Natural killer cell (primary cell): ENCODE data around the gene PCLO. TPM values are rescaled to one million over a fixed set of nuclear protein-coding genes. Genes with fewer than 3 reads are reported as not detected.

Experiments
- ATAC-seq, 3 donors: fragments of 150-1000 bp in 2 of 3; fragments of 200-7000 bp in 1 of 3; cut with Tn5 transposase; 1 replicate in 1 of 3; 2 replicates in 2 of 3; pipeline ENCODE4 v1.10.0; 2021; ENCODE audit warnings: mild to moderate bottlenecking in 2 of 3, moderate library complexity in 2 of 3
- DNase-seq, 2 donors: peaks; one replicate each; pipeline versions ENCODE4 v3.0.0 to v3.0.0-alpha.2; 2013 to 2021; ENCODE audit warnings: mixed read lengths in 1 of 2
- H3K27ac ChIP-seq: one replicate; pipeline ENCODE4 v1.5.1; 2013; ENCODE audit warnings: mild to moderate bottlenecking, low read length
- H3K27me3 ChIP-seq: one replicate; pipeline ENCODE4 v1.6.1; 2013; ENCODE audit warnings: low read length; ENCODE audit not compliant: control insufficient read depth, insufficient read depth
- H3K36me3 ChIP-seq: one replicate; pipeline ENCODE4 v1.6.1; 2013; ENCODE audit warnings: low read length; ENCODE audit not compliant: control insufficient read depth, insufficient read depth
- H3K4me1 ChIP-seq: one replicate; pipeline ENCODE4 v1.6.1; 2013; ENCODE audit warnings: low read length; ENCODE audit not compliant: control insufficient read depth, insufficient read depth
- H3K4me3 ChIP-seq: one replicate; pipeline ENCODE4 v1.5.1; 2013; ENCODE audit warnings: low read length
- H3K9me3 ChIP-seq: one replicate; pipeline ENCODE4 v1.6.1; 2013; ENCODE audit warnings: low read length; ENCODE audit not compliant: control insufficient read depth, insufficient read depth
- H3K27ac Mint-ChIP-seq, 2 donors: one replicate each; pipeline ENCODE4 v1.8.0; 2022; ENCODE audit warnings: mild to moderate bottlenecking in 2 of 2, mixed read lengths in 2 of 2, moderate library complexity in 1 of 2
- H3K27me3 Mint-ChIP-seq, 2 donors: one replicate each; pipeline ENCODE4 v1.8.0; 2022; ENCODE audit warnings: low read depth in 2 of 2, mixed read lengths in 2 of 2
- H3K36me3 Mint-ChIP-seq: one replicate; pipeline ENCODE4 v1.8.0; 2022; ENCODE audit warnings: mixed read lengths
- H3K4me1 Mint-ChIP-seq, 2 donors: one replicate each; pipeline ENCODE4 v1.8.0; 2022; ENCODE audit warnings: mixed read lengths in 2 of 2
- H3K4me3 Mint-ChIP-seq: one replicate; pipeline ENCODE4 v1.8.0; 2022; ENCODE audit warnings: mild to moderate bottlenecking, moderate library complexity, mixed read lengths
- H3K9me3 Mint-ChIP-seq, 2 donors: one replicate each; pipeline ENCODE4 v1.8.0; 2022; ENCODE audit warnings: mixed read lengths in 2 of 2
- WGBS: methylation state at CpG from one replicate; pipeline ENCODE4 v1.1.7; 2013; ENCODE audit warnings: missing lambda C conversion rate; ENCODE audit not compliant: insufficient coverage; 5-methylcytosine and 5-hydroxymethylcytosine counted together
- intact Hi-C: fragments of 100-400 bp; cut with micrococcal nuclease; formaldehyde crosslinking; loops from one replicate; pipeline ENCODE4 v1.14.2; 2022
- total RNA-seq, 4 donors: library from RNA; stranded (reverse); fragments of 120-200 nt in 1 of 4; gene quantifications; one replicate each; pipeline versions ENCODE4 v1.2.3 to v1.2.4, GENCODE V29; 2013 to 2022
- TF ChIP-seq, protein P1 (sequence below): fragments of 200-600 bp; IDR thresholded peaks from one replicate; pipeline ENCODE4 v1.8.0; 2022; ENCODE audit warnings: antibody characterized with exemption

Gene PCLO
- total RNA-seq, 3 donors from 2014 or later (not counting 1 experiment from before 2014, with no cell fraction given): not detected

DNA sequence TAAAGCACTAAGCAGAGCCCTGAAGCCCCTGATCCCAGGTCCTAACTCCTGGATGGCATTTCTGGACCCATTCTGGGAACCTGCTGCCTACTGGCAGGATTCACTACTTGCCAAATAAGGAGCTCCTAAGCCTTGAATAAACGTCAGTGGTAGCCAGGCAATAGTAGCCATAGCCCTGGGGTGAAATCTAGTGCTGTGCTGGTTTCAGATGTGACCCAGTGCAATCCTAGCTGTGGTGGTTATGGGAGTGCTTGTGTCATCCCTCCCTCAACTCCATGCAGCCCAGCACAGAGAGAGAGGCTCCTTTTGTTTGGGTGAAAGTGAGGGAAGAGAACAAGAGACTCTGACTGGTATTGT, 43.7 kb downstream of the PCLO start:
- no peak for ATAC-seq
- Mint-ChIP-seq H3K27me3 (no peaks in the 10 kb centered on the region), H3K9me3 (peaks cover 7 to 25% of the 10 kb centered on the region in 2 donors), H3K27ac (no peak overlapping the region), H3K4me3 (no peak overlapping the region), H3K36me3 (peaks cover 13% of the 10 kb centered on the region), H3K4me1 (no peaks in the 10 kb centered on the region)
- H3K27ac ChIP-seq: no peak overlapping the region
- no peaks in the 10 kb centered on the region for H3K4me1 ChIP-seq
- no peak overlapping the region for H3K4me3 ChIP-seq
- peaks cover 10% of the 10 kb centered on the region for H3K9me3 ChIP-seq
- intact Hi-C loops: no loop called here
- no peak for DNase-seq
- 43% methylated on average over 1 of the region's 1 CpG for WGBS
- no peaks in the 10 kb centered on the region for H3K36me3 ChIP-seq
- no peaks in the 10 kb centered on the region for H3K27me3 ChIP-seq
- TF ChIP-seq, protein P1, sequence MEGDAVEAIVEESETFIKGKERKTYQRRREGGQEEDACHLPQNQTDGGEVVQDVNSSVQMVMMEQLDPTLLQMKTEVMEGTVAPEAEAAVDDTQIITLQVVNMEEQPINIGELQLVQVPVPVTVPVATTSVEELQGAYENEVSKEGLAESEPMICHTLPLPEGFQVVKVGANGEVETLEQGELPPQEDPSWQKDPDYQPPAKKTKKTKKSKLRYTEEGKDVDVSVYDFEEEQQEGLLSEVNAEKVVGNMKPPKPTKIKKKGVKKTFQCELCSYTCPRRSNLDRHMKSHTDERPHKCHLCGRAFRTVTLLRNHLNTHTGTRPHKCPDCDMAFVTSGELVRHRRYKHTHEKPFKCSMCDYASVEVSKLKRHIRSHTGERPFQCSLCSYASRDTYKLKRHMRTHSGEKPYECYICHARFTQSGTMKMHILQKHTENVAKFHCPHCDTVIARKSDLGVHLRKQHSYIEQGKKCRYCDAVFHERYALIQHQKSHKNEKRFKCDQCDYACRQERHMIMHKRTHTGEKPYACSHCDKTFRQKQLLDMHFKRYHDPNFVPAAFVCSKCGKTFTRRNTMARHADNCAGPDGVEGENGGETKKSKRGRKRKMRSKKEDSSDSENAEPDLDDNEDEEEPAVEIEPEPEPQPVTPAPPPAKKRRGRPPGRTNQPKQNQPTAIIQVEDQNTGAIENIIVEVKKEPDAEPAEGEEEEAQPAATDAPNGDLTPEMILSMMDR: no peak

DNA sequence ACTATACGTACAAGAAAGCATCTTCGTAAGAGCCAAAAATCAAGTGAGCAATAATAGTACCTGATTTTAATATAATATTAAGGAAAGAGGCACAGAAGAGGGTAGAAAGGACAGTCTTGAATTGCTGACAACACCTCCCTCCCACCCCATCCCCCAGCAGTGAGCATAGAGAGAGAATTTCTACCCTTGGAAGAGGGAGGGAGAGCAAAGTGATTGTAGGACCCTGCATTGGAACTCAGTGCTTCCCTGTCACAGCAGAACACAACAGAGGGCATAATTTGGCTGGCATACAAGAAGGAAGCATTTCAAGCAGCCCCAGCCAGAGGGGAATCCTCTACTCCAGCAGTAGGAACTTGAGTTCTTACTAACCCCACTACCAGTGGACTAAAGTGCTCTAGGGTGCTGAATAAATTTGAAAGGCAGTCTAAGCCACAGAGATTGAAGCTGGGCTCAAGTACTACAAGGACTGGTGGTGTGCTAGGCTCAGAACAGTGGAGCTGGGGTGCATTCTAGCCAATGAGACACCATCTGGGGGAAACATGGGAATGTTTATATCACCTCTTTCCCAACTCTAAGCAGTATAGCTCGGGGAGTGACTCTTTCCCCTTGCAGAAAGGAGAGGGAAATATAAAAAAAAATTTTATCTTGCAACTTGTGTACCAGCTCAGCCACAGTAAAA, 44.2 kb downstream of the PCLO start:
- DNase-seq (no peak), ATAC-seq (no peak)
- Mint-ChIP-seq H3K27me3 (no peaks in the 10 kb centered on the region), H3K9me3 (peaks cover 7 to 27% of the 10 kb centered on the region in 2 donors), H3K36me3 (peaks cover 13% of the 10 kb centered on the region), H3K27ac (no peak overlapping the region), H3K4me3 (no peak overlapping the region), H3K4me1 (no peaks in the 10 kb centered on the region)
- Histone ChIP-seq H3K9me3 (peaks cover 10% of the 10 kb centered on the region), H3K4me3 (no peak overlapping the region), H3K27ac (no peak overlapping the region), H3K4me1 (no peaks in the 10 kb centered on the region), H3K27me3 (no peaks in the 10 kb centered on the region), H3K36me3 (no peaks in the 10 kb centered on the region)
- WGBS: no CpG with 5 or more reads among the region's 3 CpGs
- TF ChIP-seq, protein P1: no peak
- intact Hi-C loops: no loop called here

DNA sequence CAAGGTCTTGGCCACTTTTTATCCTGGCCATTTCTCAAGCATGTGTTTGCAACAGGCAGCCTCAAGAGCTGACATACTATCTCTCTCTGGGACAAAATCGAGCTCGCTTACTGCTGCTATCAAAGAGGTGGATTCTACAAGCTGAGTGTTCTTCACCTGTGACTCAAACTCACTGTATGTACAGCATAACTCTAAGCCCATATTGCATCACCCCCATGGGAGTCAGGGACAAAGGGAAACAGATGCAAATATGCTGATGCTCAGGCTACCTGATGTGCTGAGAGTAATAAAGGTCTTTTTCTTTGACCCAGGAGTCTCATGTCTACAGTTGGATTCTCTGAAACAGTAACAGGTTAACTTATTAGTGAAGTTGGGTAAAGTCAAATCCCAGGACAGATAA, 45.2 kb downstream of the PCLO start:
- DNase-seq: no peak
- H3K4me1 ChIP-seq: no peaks in the 10 kb centered on the region
- H3K4me3 ChIP-seq: no peak overlapping the region
- no peaks in the 10 kb centered on the region for H3K4me1 Mint-ChIP-seq
- peaks cover 5 to 28% of the 10 kb centered on the region in 2 donors for H3K9me3 Mint-ChIP-seq
- no peaks in the 10 kb centered on the region for H3K27me3 Mint-ChIP-seq
- 78% methylated on average over 2 of the region's 2 CpGs for WGBS
- intact Hi-C loops: no loop called here
- no peak for ATAC-seq
- H3K27ac Mint-ChIP-seq: no peak overlapping the region
- H3K9me3 ChIP-seq: peaks cover 10% of the 10 kb centered on the region
- H3K36me3 ChIP-seq: no peaks in the 10 kb centered on the region
- no peak overlapping the region for H3K4me3 Mint-ChIP-seq
- TF ChIP-seq, protein P1: no peak
- no peak overlapping the region for H3K27ac ChIP-seq
- H3K36me3 Mint-ChIP-seq: peaks cover 13% of the 10 kb centered on the region
- H3K27me3 ChIP-seq: no peaks in the 10 kb centered on the region

DNA sequence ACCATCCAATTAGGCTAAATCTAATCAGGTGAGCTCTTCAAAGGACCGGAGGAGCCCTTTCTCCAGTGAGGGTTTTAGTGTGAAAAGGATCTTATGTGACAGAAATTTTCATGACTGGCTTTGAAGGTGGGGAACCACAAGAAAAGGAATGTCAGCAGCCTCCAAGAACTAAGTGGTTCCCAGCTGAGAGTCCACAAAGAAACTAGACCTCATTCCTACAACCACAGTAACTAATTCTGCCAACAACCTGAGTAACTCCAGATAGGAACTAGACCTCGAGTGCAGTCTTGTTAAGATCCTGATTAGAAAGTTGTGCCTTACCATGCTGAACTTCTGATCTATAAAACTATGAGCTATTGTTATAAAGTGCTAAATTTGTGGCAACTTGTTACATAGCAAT, 51.3 kb downstream of the PCLO start:
- H3K27me3 Mint-ChIP-seq: no peaks in the 10 kb centered on the region
- Histone ChIP-seq H3K27me3 (no peaks in the 10 kb centered on the region), H3K4me3 (no peak overlapping the region), H3K27ac (no peak overlapping the region), H3K9me3 (no peaks in the 10 kb centered on the region), H3K4me1 (no peaks in the 10 kb centered on the region), H3K36me3 (no peaks in the 10 kb centered on the region)
- no peak overlapping the region for H3K4me3 Mint-ChIP-seq
- H3K9me3 Mint-ChIP-seq: peaks cover 8 to 18% of the 10 kb centered on the region in 2 donors
- no peaks in the 10 kb centered on the region for H3K4me1 Mint-ChIP-seq
- DNase-seq (no peak), ATAC-seq (no peak)
- WGBS: 53% methylated on average over 2 of the region's 2 CpGs
- TF ChIP-seq, protein P1: no peak
- intact Hi-C loops: no loop called here
- no peak overlapping the region for H3K27ac Mint-ChIP-seq
- H3K36me3 Mint-ChIP-seq: peaks cover 7% of the 10 kb centered on the region
